ENCODE results near the gene ELMO2.

The ELMO2 gene

DNA sequence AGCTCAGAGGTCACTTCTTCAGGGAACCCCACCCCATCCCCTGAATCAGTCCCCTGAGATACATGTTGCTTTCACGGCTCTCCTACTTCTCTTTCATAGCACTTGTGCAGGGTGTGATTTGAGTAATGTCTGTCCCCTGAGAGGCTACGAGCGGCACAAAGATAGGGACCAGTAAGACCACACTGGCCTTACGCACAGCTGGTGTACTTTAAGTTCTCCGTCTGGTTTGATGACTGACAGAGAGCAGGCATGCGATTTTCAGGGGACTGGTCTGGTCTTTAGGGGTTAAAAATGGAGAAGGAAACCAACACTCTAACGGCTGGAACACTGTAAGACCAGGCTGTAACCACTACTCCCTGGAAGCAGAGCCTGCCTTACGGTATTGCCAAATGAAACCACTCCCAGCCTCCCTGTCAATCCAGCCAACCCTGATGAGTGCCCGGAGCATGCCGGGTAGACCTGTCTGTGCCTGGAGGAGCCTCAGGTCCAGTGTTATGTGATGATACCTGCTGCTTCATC lies 47.1 kb downstream of the ELMO2 start:
- no peaks in the 10 kb centered on the region for H4K20me1 ChIP-seq (ENCODE audit: insufficient read depth, low read length)
- no peak overlapping the region for H3K4me2 ChIP-seq (ENCODE audit: low read depth, low read length)
- DNase-seq, result no peak
- no peak for TF ChIP-seq EZH2phosphoT487 (IDR thresholded peaks at IDR 0.05; ENCODE audit: low read length)
- TF ChIP-seq EZH2 (optimal IDR thresholded peaks at IDR 0.05; ENCODE audit: low read depth, low read length), result no peak
- H3K4me3 ChIP-seq (ENCODE audit: low read length), result no peak overlapping the region
- no peaks in the 10 kb centered on the region for H3K36me3 ChIP-seq (replicated peaks; ENCODE audit: insufficient read depth, low read length)
- H3K9ac ChIP-seq (ENCODE audit: low read length), result no peak overlapping the region
- H3K27ac ChIP-seq (ENCODE audit: low read length), result no peak overlapping the region
- peaks cover 11% of the 10 kb centered on the region; the same call in 1 of the 2 replicates for H3K4me1 ChIP-seq (ENCODE audit: low read length)
- H3K27me3 ChIP-seq (replicated peaks; ENCODE audit: insufficient read depth, low read length), result no peaks in the 10 kb centered on the region
- peaks cover 45% of the 10 kb centered on the region for H3K79me2 ChIP-seq (ENCODE audit: low read length)
- no peaks in the 10 kb centered on the region for H3K9me2 ChIP-seq (replicated peaks; ENCODE audit: insufficient read depth, low read length)
- H2AFZ ChIP-seq (ENCODE audit: low read length), result no peak overlapping the region
- H3F3A ChIP-seq (ENCODE audit: insufficient read depth, low read length), result peaks cover 7% of the 10 kb centered on the region
- no peaks in the 10 kb centered on the region for H3K9me3 ChIP-seq (replicated peaks; ENCODE audit: insufficient read depth, low read length)

GRCh38 chr20:46358346-46359058 lies 47.9 kb downstream of the ELMO2 start:
- Histone ChIP-seq H2AFZ (ENCODE audit: low read length) (no peak overlapping the region), H3K79me2 (ENCODE audit: low read length) (peaks cover 39% of the 10 kb centered on the region), H3K27ac (ENCODE audit: low read length) (no peak overlapping the region), H3K27me3 (replicated peaks; ENCODE audit: insufficient read depth, low read length) (no peaks in the 10 kb centered on the region), H3K4me1 (ENCODE audit: low read length) (peaks cover 10% of the 10 kb centered on the region; the same call in 1 of the 2 replicates), H3K9ac (ENCODE audit: low read length) (no peak overlapping the region), H3F3A (ENCODE audit: insufficient read depth, low read length) (peaks cover 4% of the 10 kb centered on the region), H3K9me3 (replicated peaks; ENCODE audit: insufficient read depth, low read length) (no peaks in the 10 kb centered on the region), H3K9me2 (replicated peaks; ENCODE audit: insufficient read depth, low read length) (no peaks in the 10 kb centered on the region), H3K36me3 (replicated peaks; ENCODE audit: insufficient read depth, low read length) (no peaks in the 10 kb centered on the region), H3K4me3 (ENCODE audit: low read length) (no peak overlapping the region), H4K20me1 (ENCODE audit: insufficient read depth, low read length) (no peaks in the 10 kb centered on the region), H3K4me2 (ENCODE audit: low read depth, low read length) (no peak overlapping the region)
- DNase-seq, result no peak
- TF ChIP-seq CTCF (IDR thresholded peaks at IDR 0.05; ENCODE audit: low read length), result no peak

GRCh38 chr20:46357030-46357514 lies 49.3 kb downstream of the ELMO2 start:
- Histone ChIP-seq H3K4me1 (ENCODE audit: low read length) (no peaks in the 10 kb centered on the region), H3K27me3 (replicated peaks; ENCODE audit: insufficient read depth, low read length) (no peaks in the 10 kb centered on the region), H3F3A (ENCODE audit: insufficient read depth, low read length) (no peaks in the 10 kb centered on the region), H4K20me1 (ENCODE audit: insufficient read depth, low read length) (no peaks in the 10 kb centered on the region), H3K27ac (ENCODE audit: low read length) (no peak overlapping the region), H3K9ac (ENCODE audit: low read length) (no peak overlapping the region), H3K79me2 (ENCODE audit: low read length) (peaks cover 25% of the 10 kb centered on the region), H3K4me2 (ENCODE audit: low read depth, low read length) (no peak overlapping the region), H3K9me3 (replicated peaks; ENCODE audit: insufficient read depth, low read length) (no peaks in the 10 kb centered on the region), H3K9me2 (replicated peaks; ENCODE audit: insufficient read depth, low read length) (no peaks in the 10 kb centered on the region), H3K36me3 (replicated peaks; ENCODE audit: insufficient read depth, low read length) (no peaks in the 10 kb centered on the region), H3K4me3 (ENCODE audit: low read length) (no peak overlapping the region), H2AFZ (ENCODE audit: low read length) (no peak overlapping the region)
- TF ChIP-seq EZH2phosphoT487 (IDR thresholded peaks at IDR 0.05; ENCODE audit: low read length), result no peak
- no peak for TF ChIP-seq CTCF (IDR thresholded peaks at IDR 0.05; ENCODE audit: low read length)
- TF ChIP-seq EZH2 (optimal IDR thresholded peaks at IDR 0.05; ENCODE audit: low read depth, low read length), result no peak
- no peak for DNase-seq
